Measurements from ENCODE around the gene DEDD.
"Not testable (repeated sequence)": the region's sequence is repeated elsewhere in the genome, so short reads cannot be mapped to it uniquely, and the experiment has no call there.

DEDD gene

GRCh38 chr1:161121834-161122233 is 10.6 kb downstream of the DEDD start:
- peaks cover 38 to 73% (median 66%) of the 10 kb centered on the region in 3 donors for H3K36me3 ChIP-seq
- intact Hi-C loops (cut with DNase I; ENCODE audit: low total_unique reads), result no loop called here
- no peak overlapping the region for H3K27ac ChIP-seq
- H3K27me3 ChIP-seq, result no peaks in the 10 kb centered on the region
- H3K4me1 ChIP-seq, result peaks cover 0 to 30% (median 22%) of the 10 kb centered on the region in 4 donors
- no peak for TF ChIP-seq CTCF (IDR thresholded peaks at IDR 0.05)
- no peak overlapping the region for H3K4me3 ChIP-seq
- no peak for DNase-seq
- no peaks in the 10 kb centered on the region for H3K9me3 ChIP-seq

- no peak overlapping the region for H3K27ac ChIP-seq
- intact Hi-C loops (cut with DNase I; ENCODE audit: low total_unique reads), result no loop called here
- H3K4me1 ChIP-seq, result peaks cover 0 to 37% (median 29%) of the 10 kb centered on the region in 4 donors
- H3K36me3 ChIP-seq, result peaks cover 38 to 66% (median 60%) of the 10 kb centered on the region in 3 donors
- H3K4me3 ChIP-seq, result no peak overlapping the region
- DNase-seq, result no peak
- no peaks in the 10 kb centered on the region for H3K27me3 ChIP-seq
- no peak for TF ChIP-seq CTCF (IDR thresholded peaks at IDR 0.05)
- no peaks in the 10 kb centered on the region for H3K9me3 ChIP-seq
Observed at GRCh38 chr1:161121042-161121650, 11.3 kb downstream of the DEDD start.

- intact Hi-C loops (cut with DNase I; ENCODE audit: low total_unique reads), result no loop called here
- no peak for DNase-seq
- Histone ChIP-seq H3K27me3 (no peaks in the 10 kb centered on the region), H3K4me3 (peak overlapping the region; percentile 93 to 94), H3K36me3 (peaks cover 36 to 47% (median 44%) of the 10 kb centered on the region in 3 donors), H3K4me1 (peaks cover 0 to 53% (median 40%) of the 10 kb centered on the region in 4 donors), H3K27ac (peak overlapping the region; percentile 93 to 95), H3K9me3 (no peaks in the 10 kb centered on the region)
- TF ChIP-seq CTCF (IDR thresholded peaks at IDR 0.05), result peak; percentile 23 to 39
Observed at GRCh38 chr1:161119092-161119903, 13.2 kb downstream of the DEDD start.

- Histone ChIP-seq H3K4me3 (peak within 1 kb of the TSS; percentile 93 to 94), H3K9me3 (no peaks in the 10 kb centered on the region), H3K36me3 (peaks cover 24 to 34% (median 31%) of the 10 kb centered on the region in 3 donors), H3K4me1 (peaks cover 0 to 57% (median 44%) of the 10 kb centered on the region in 4 donors), H3K27me3 (no peaks in the 10 kb centered on the region), H3K27ac (peak within 1 kb of the TSS; percentile 93 to 95)
- DNase-seq, result peak; percentile 79 to 90
- TF ChIP-seq CTCF (IDR thresholded peaks at IDR 0.05), result peak in 1 of 2 experiments; percentile 6
- intact Hi-C loops (cut with DNase I; ENCODE audit: low total_unique reads), result no loop called here
Observed at GRCh38 chr1:161117759-161118581, 14.5 kb downstream of the DEDD start, which contains the start of the genes NIT1 and PFDN2. Gene NIT1 (plus strand): TSS chr1:161118105. CDS start chr1:161118177, 72 bp downstream. Gene PFDN2 (minus strand): TSS chr1:161118037. CDS start chr1:161118026, 11 bp downstream.

- H3K27ac ChIP-seq; H3K4me3 ChIP-seq; DNase-seq; intact Hi-C loops (cut with DNase I; ENCODE audit: low total_unique reads); H3K9me3 ChIP-seq; H3K27me3 ChIP-seq: not testable (repeated sequence)
- peaks cover 4 to 14% (median 11%) of the 10 kb centered on the region in 3 donors for H3K36me3 ChIP-seq
- peaks cover 0 to 57% (median 44%) of the 10 kb centered on the region in 4 donors for H3K4me1 ChIP-seq
Observed at GRCh38 chr1:161115961-161116360, 16.5 kb downstream of the DEDD start.

Measured in tibial artery (tissue), 4 donors.